ENCODE results near the gene TNF. TPM values are rescaled to one million over a fixed set of nuclear protein-coding genes. Genes with fewer than 3 reads are reported as not detected.

TNF gene
- total and polyA plus RNA-seq, 10 donors, result 5.5 to 18.3 (median 12.5) TPM

GRCh38 chr6:31531771-31532643, 43.4 kb upstream of the TNF start:
- no peak for TF ChIP-seq CTCF (IDR thresholded peaks at IDR 0.05 in 8 of 11, conservative IDR thresholded peaks at IDR 0.05 in 3 of 11)
- TF ChIP-seq POLR2AphosphoS5 (IDR thresholded peaks at IDR 0.05), result peak in 2 of 3 donors; percentile 6 to 46
- TF ChIP-seq POLR2A (IDR thresholded peaks at IDR 0.05), result no peak
- peak overlapping the region in 3 of 8 donors; percentile 42 to 45 (median 43) for H3K27ac ChIP-seq
- peaks cover 17 to 91% (median 77%) of the 10 kb centered on the region in 6 donors for H3K36me3 ChIP-seq
- H3K27me3 ChIP-seq (replicated peaks in 1 of 7), result no peaks in the 10 kb centered on the region
- peaks cover 2 to 49% (median 23%) of the 10 kb centered on the region in 6 donors for H3K4me1 ChIP-seq
- H3K4me3 ChIP-seq, result no peak overlapping the region
- no peaks in the 10 kb centered on the region for H3K9me3 ChIP-seq
- 65 to 77% (median 71%) methylated on average over 9 of the region's 9 CpGs for WGBS, 5 donors
- no peak for DNase-seq
- intact Hi-C loops (cut with DNase I; ENCODE audit: low total_unique reads), result no loop called here

GRCh38 chr6:31532644-31533454, 42.5 kb upstream of the TNF start:
- peaks cover 17 to 100% (median 85%) of the 10 kb centered on the region in 6 donors for H3K36me3 ChIP-seq
- H3K27me3 ChIP-seq (replicated peaks in 1 of 7), result no peaks in the 10 kb centered on the region
- H3K4me1 ChIP-seq, result peaks cover 2 to 57% (median 30%) of the 10 kb centered on the region in 6 donors
- TF ChIP-seq POLR2A (IDR thresholded peaks at IDR 0.05) (no peak), POLR2AphosphoS5 (IDR thresholded peaks at IDR 0.05) (peak in 1 of 3 donors; percentile 62), CTCF (IDR thresholded peaks at IDR 0.05 in 8 of 11, conservative IDR thresholded peaks at IDR 0.05 in 3 of 11) (no peak)
- no peak overlapping the region for H3K4me3 ChIP-seq
- peak overlapping the region in 7 of 8 donors; percentile 20 to 51 (median 43) for H3K27ac ChIP-seq
- no peaks in the 10 kb centered on the region for H3K9me3 ChIP-seq
- DNase-seq, result no peak
- intact Hi-C loops (cut with DNase I; ENCODE audit: low total_unique reads), result no loop called here
- 56 to 69% (median 61%) methylated on average over 9 of the region's 9 CpGs for WGBS, 5 donors

- Histone ChIP-seq H3K9me3 (no peaks in the 10 kb centered on the region), H3K4me1 (peaks cover 4 to 63% (median 35%) of the 10 kb centered on the region in 6 donors), H3K4me3 (no peak overlapping the region), H3K27me3 (replicated peaks in 1 of 7) (no peaks in the 10 kb centered on the region), H3K36me3 (peaks cover 20 to 100% (median 91%) of the 10 kb centered on the region in 6 donors), H3K27ac (peak overlapping the region in 5 of 8 donors; percentile 20 to 51 (median 43))
- no peak for DNase-seq
- WGBS, 5 donors, result 63 to 89% (median 68%) methylated on average over 1 of the region's 1 CpG
- TF ChIP-seq POLR2A (IDR thresholded peaks at IDR 0.05), result no peak
- TF ChIP-seq POLR2AphosphoS5 (IDR thresholded peaks at IDR 0.05), result no peak
- TF ChIP-seq CTCF (IDR thresholded peaks at IDR 0.05 in 8 of 11, conservative IDR thresholded peaks at IDR 0.05 in 3 of 11), result no peak
- intact Hi-C loops (cut with DNase I; ENCODE audit: low total_unique reads), result no loop called here
These were observed 41.9 kb upstream of the TNF start for GRCh38 chr6:31533455-31533841.
